Rectal smooth muscle tissue (tissue), 1 donor: Measurements from ENCODE around the gene YWHAG.
A peak's percentile ranks its signal among the peaks of the same experiment; 100 is the strongest.
"Not testable (repeated sequence)": the region's sequence is repeated elsewhere in the genome, so short reads cannot be mapped to it uniquely, and the experiment has no call there.

Source experiments
- H3K27ac ChIP-seq: one replicate; pipeline ENCODE4 v1.7.0; 2013; ENCODE audit warnings: low read depth, low read length, inconsistent platforms
- H3K27me3 ChIP-seq: one replicate; pipeline ENCODE4 v1.7.0; 2013; ENCODE audit warnings: low read length; ENCODE audit not compliant: control insufficient read depth, insufficient read depth
- H3K36me3 ChIP-seq: one replicate; pipeline ENCODE4 v1.7.0; 2013; ENCODE audit warnings: low read length; ENCODE audit not compliant: control insufficient read depth, insufficient read depth
- H3K4me1 ChIP-seq: one replicate; pipeline ENCODE4 v1.7.0; 2013; ENCODE audit warnings: low read length; ENCODE audit not compliant: control insufficient read depth, insufficient read depth
- H3K4me3 ChIP-seq: one replicate; pipeline ENCODE4 v1.7.0; 2013; ENCODE audit warnings: low read length
- H3K9ac ChIP-seq: one replicate; pipeline ENCODE4 v1.7.0; 2013; ENCODE audit warnings: low read length

The YWHAG gene

GRCh38 chr7:76371396-76371795 lies 12.6 kb upstream of the YWHAG start:
- peaks cover 3% of the 10 kb centered on the region for H3K4me1 ChIP-seq
- no peak overlapping the region for H3K27ac ChIP-seq
- H3K36me3 ChIP-seq: no peaks in the 10 kb centered on the region
- H3K4me3 ChIP-seq: no peak overlapping the region
- H3K9ac ChIP-seq: no peak overlapping the region
- no peaks in the 10 kb centered on the region for H3K27me3 ChIP-seq

- Histone ChIP-seq H3K4me3 (no peak overlapping the region), H3K9ac (no peak overlapping the region), H3K36me3 (no peaks in the 10 kb centered on the region), H3K27me3 (no peaks in the 10 kb centered on the region), H3K27ac (no peak overlapping the region), H3K4me1 (peaks cover 3% of the 10 kb centered on the region)
Measured at GRCh38 chr7:76369018-76369417, 10.2 kb upstream of the YWHAG start.

- no peak overlapping the region for H3K9ac ChIP-seq
- H3K4me3 ChIP-seq: no peak overlapping the region
- H3K27me3 ChIP-seq: no peaks in the 10 kb centered on the region
- H3K4me1 ChIP-seq: no peaks in the 10 kb centered on the region
- no peak overlapping the region for H3K27ac ChIP-seq
- no peaks in the 10 kb centered on the region for H3K36me3 ChIP-seq
Measured at GRCh38 chr7:76368190-76368589, 9.4 kb upstream of the YWHAG start.

- H3K27ac ChIP-seq: peak overlapping the region; percentile 82
- H3K36me3 ChIP-seq: no peaks in the 10 kb centered on the region
- H3K9ac ChIP-seq: no peak overlapping the region
- no peaks in the 10 kb centered on the region for H3K27me3 ChIP-seq
- H3K4me3 ChIP-seq: peak overlapping the region; percentile 24
- peaks cover 5% of the 10 kb centered on the region for H3K4me1 ChIP-seq
Measured at GRCh38 chr7:76364198-76364584, 5.4 kb upstream of the YWHAG start.

- not testable (repeated sequence) for H3K4me1 ChIP-seq, H3K4me3 ChIP-seq, H3K36me3 ChIP-seq, H3K27me3 ChIP-seq, H3K9ac ChIP-seq
- H3K27ac ChIP-seq: peak overlapping the region; percentile 82
Measured at GRCh38 chr7:76363754-76364153, 5.0 kb upstream of the YWHAG start.

GRCh38 chr7:76359978-76360638 lies 1.3 kb upstream of the YWHAG start:
- peaks cover 8% of the 10 kb centered on the region for H3K4me1 ChIP-seq
- no peak overlapping the region for H3K9ac ChIP-seq
- peak overlapping the region; percentile 99 for H3K27ac ChIP-seq
- H3K27me3 ChIP-seq: no peaks in the 10 kb centered on the region
- no peaks in the 10 kb centered on the region for H3K36me3 ChIP-seq
- peak overlapping the region; percentile 92 for H3K4me3 ChIP-seq

- Histone ChIP-seq H3K36me3 (no peaks in the 10 kb centered on the region), H3K27me3 (no peaks in the 10 kb centered on the region), H3K4me1 (peaks cover 11% of the 10 kb centered on the region), H3K9ac (peak overlapping the region; percentile 88), H3K4me3 (peak overlapping the region; percentile 92), H3K27ac (peak overlapping the region; percentile 99)
Measured at GRCh38 chr7:76359111-76359977, 553 bp upstream of the YWHAG start.

- peak overlapping the region; percentile 99 for H3K27ac ChIP-seq
- H3K36me3 ChIP-seq: no peaks in the 10 kb centered on the region
- H3K4me3 ChIP-seq: peak overlapping the region; percentile 92
- H3K9ac ChIP-seq: peak overlapping the region; percentile 93
- no peaks in the 10 kb centered on the region for H3K27me3 ChIP-seq
- peaks cover 11% of the 10 kb centered on the region for H3K4me1 ChIP-seq
Measured at GRCh38 chr7:76358011-76358480, 745 bp downstream of the YWHAG start.

- peak overlapping the region; percentile 13 for H3K9ac ChIP-seq
- peak overlapping the region; percentile 99 for H3K27ac ChIP-seq
- peaks cover 11% of the 10 kb centered on the region for H3K4me1 ChIP-seq
- H3K36me3 ChIP-seq: no peaks in the 10 kb centered on the region
- H3K4me3 ChIP-seq: peak overlapping the region; percentile 92
- H3K27me3 ChIP-seq: no peaks in the 10 kb centered on the region
Measured at GRCh38 chr7:76357475-76358010, 1.2 kb downstream of the YWHAG start.

GRCh38 chr7:76356823-76357222 lies 2.0 kb downstream of the YWHAG start:
- Histone ChIP-seq H3K27me3 (no peaks in the 10 kb centered on the region), H3K4me3 (peak overlapping the region; percentile 92), H3K4me1 (peaks cover 14% of the 10 kb centered on the region), H3K36me3 (peaks cover 2% of the 10 kb centered on the region), H3K27ac (no peak overlapping the region), H3K9ac (no peak overlapping the region)

GRCh38 chr7:76356115-76356514 lies 2.7 kb downstream of the YWHAG start:
- Histone ChIP-seq H3K27ac (no peak overlapping the region), H3K27me3 (no peaks in the 10 kb centered on the region), H3K9ac (no peak overlapping the region), H3K4me1 (peaks cover 14% of the 10 kb centered on the region), H3K36me3 (peaks cover 2% of the 10 kb centered on the region), H3K4me3 (no peak overlapping the region)

- Histone ChIP-seq H3K4me3 (no peak overlapping the region), H3K36me3 (peaks cover 4% of the 10 kb centered on the region), H3K27ac (no peak overlapping the region), H3K27me3 (no peaks in the 10 kb centered on the region), H3K9ac (no peak overlapping the region), H3K4me1 (peaks cover 14% of the 10 kb centered on the region)
Measured at GRCh38 chr7:76354981-76355730, 3.6 kb downstream of the YWHAG start.
